Body of pancreas (tissue), 4 donors: Measurements from ENCODE around the gene CLDN14. TPM values are rescaled to one million over a fixed set of nuclear protein-coding genes. Genes with fewer than 3 reads are reported as not detected.

Source experiments
- ATAC-seq: fragments of 150-250 bp; one replicate; pipeline ENCODE4 v1.9.1; 2016
- DNase-seq, 4 donors: peaks; one replicate each; pipeline ENCODE4 v3.0.0-alpha.2; 2019
- H3K27ac ChIP-seq, 4 donors: fragments of 200-600 bp; sonication (generic); 1 replicate in 3 of 4; 2 replicates in 1 of 4; pipeline versions ENCODE4 v1.5.1 to v1.6.1; 2016 to 2019; ENCODE audit warnings: mild to moderate bottlenecking in 1 of 4, mixed read lengths in 1 of 4, moderate library complexity in 1 of 4
- H3K27me3 ChIP-seq, 2 donors: fragments of 200-600 bp; sonication (generic); one replicate each; pipeline ENCODE4 v1.6.0; 2016; ENCODE audit warnings: mild to moderate bottlenecking in 1 of 2
- H3K36me3 ChIP-seq, 2 donors: fragments of 200-600 bp; sonication (generic); replicated peaks in 1 of 2; 2 replicates each; pipeline ENCODE4 v1.5.1; 2016; ENCODE audit warnings: low read depth in 2 of 2; ENCODE audit not compliant: insufficient read depth in 1 of 2
- H3K4me1 ChIP-seq: fragments of 200-600 bp; sonication (generic); one replicate; pipeline ENCODE4 v1.6.0; 2016
- H3K4me3 ChIP-seq, 2 donors: fragments of 200-600 bp; sonication (generic); 1 replicate in 1 of 2; 2 replicates in 1 of 2; pipeline ENCODE4 v1.5.1; 2016 to 2019
- H3K9me3 ChIP-seq, 3 donors: fragments of 200-600 bp; sonication (generic); 1 replicate in 2 of 3; 2 replicates in 1 of 3; pipeline ENCODE4 v1.5.1; 2016
- POLR2A ChIP-seq, 3 donors: fragments of 450-650 bp; IDR thresholded peaks; one replicate each; pipeline ENCODE4 v1.6.1; 2016; ENCODE audit warnings: antibody characterized with exemption in 3 of 3, mild to moderate bottlenecking in 2 of 3
- WGBS, 2 donors: methylation state at CpG; one replicate each; pipeline ENCODE4 v1.1.5; 2017; 5-methylcytosine and 5-hydroxymethylcytosine counted together
- intact Hi-C: fragments of 100-400 bp; cut with DNase I; formaldehyde crosslinking; loops from one replicate; pipeline ENCODE4 v1.15.1; 2023
- total RNA-seq, 2 donors: library from RNA; depleted of rRNA; stranded (reverse); fragments of >200 nt; gene quantifications; one replicate each; pipeline ENCODE4 v1.1.0, GENCODE V29; 2016
- TF ChIP-seq, protein P1 (sequence below), 7 experiments: fragments of 450-650 bp in 4 of 7; fragments of 200-600 bp in 3 of 7; sonication (generic) in 3 of 7; IDR thresholded peaks; one replicate each; pipeline ENCODE4 v1.5.1; 2016 to 2019; ENCODE audit warnings: antibody characterized with exemption in 7 of 7

CLDN14 gene
- total RNA-seq, 2 donors from 2014 or later, result 0.26 TPM; not detected in 1

DNA sequence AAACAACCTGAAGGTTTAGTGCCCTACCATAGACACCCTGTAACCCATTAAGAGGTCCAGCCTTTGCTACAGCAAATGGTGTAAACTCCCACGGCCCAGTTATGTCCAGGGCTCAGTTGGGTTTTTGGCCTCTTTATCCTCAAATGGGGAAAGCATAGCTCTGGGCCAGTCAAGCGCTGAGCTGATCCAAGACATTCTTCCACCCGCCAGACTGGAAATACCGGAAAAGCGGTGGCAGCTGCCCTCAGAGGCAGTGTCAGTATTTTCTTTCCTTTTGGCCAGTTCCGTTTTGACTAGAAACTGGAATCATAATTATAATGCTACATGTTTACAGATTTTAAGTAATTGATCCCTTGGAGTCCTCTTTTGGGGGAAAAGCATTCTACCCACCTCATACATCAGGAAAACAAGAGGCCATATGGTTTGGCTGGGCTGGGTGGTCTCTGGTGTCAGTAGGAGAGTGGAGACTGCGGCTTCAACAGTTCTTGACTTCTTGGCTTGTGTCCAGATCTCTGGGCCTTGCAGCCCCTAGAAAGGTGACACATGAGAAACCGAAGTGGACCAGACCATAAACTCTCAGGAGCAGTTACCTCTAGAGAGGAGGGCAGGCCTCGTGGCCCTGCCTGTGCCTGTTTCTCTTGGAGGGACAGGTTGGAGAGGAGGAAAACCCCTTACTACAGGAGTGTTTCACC, 30.2 kb upstream of the CLDN14 start:
- Histone ChIP-seq H3K9me3 (no peaks in the 10 kb centered on the region), H3K27me3 (no peaks in the 10 kb centered on the region), H3K36me3 (no peaks in the 10 kb centered on the region), H3K4me3 (no peak overlapping the region), H3K4me1 (peaks cover 16% of the 10 kb centered on the region), H3K27ac (peak overlapping the region; percentile 39 to 75 (median 66))
- ATAC-seq (peak; percentile 93), DNase-seq (peak; percentile 80 to 87 (median 84))
- 42 to 43% methylated on average over 7 to 9 of the region's 9 CpGs for WGBS, 2 donors
- TF ChIP-seq, protein P1, sequence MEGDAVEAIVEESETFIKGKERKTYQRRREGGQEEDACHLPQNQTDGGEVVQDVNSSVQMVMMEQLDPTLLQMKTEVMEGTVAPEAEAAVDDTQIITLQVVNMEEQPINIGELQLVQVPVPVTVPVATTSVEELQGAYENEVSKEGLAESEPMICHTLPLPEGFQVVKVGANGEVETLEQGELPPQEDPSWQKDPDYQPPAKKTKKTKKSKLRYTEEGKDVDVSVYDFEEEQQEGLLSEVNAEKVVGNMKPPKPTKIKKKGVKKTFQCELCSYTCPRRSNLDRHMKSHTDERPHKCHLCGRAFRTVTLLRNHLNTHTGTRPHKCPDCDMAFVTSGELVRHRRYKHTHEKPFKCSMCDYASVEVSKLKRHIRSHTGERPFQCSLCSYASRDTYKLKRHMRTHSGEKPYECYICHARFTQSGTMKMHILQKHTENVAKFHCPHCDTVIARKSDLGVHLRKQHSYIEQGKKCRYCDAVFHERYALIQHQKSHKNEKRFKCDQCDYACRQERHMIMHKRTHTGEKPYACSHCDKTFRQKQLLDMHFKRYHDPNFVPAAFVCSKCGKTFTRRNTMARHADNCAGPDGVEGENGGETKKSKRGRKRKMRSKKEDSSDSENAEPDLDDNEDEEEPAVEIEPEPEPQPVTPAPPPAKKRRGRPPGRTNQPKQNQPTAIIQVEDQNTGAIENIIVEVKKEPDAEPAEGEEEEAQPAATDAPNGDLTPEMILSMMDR (IDR thresholded peaks at IDR 0.05), result no peak
- TF ChIP-seq POLR2A (IDR thresholded peaks at IDR 0.05), result no peak
- intact Hi-C loops, result no loop called here

- Histone ChIP-seq H3K4me1 (peaks cover 16% of the 10 kb centered on the region), H3K4me3 (no peak overlapping the region), H3K9me3 (no peaks in the 10 kb centered on the region), H3K27ac (no peak overlapping the region), H3K36me3 (no peaks in the 10 kb centered on the region), H3K27me3 (no peaks in the 10 kb centered on the region)
- intact Hi-C loops, result no loop called here
- ATAC-seq (no peak), DNase-seq (no peak)
- WGBS, 2 donors, result 95 to 97% methylated on average over 9 of the region's 9 CpGs
- TF ChIP-seq, protein P1 (IDR thresholded peaks at IDR 0.05), result no peak
- no peak for TF ChIP-seq POLR2A (IDR thresholded peaks at IDR 0.05)
Measured at GRCh38 chr21:36508948-36509347, 29.0 kb upstream of the CLDN14 start.

DNA sequence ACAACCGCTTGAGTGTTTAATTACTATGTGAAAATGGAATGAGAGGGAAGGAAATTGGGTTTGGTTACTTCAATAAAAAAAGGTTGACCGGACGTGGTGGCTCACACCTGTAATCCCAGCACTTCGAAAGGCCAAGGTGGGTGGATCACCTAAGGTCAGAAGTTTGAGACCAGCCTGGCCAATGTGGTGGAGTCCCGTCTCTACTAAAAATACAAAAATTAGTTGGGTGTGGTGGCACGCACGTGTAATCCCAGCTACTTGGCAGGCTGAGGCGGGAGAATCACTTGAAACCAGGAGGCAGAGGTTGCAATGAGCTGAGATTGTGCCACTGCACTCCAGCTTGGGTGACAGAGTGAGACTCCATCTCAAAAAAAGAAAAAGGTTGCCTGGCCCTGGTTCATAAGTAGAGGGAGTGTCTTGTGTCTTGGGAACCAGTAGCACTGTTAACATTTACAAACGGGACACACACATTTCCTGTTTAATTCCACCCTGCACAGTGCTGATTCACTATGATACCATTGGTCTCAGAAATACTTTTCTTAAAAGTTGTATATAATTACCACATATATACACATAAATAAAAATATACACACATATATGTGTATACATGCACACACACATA, 27.6 kb upstream of the CLDN14 start:
- no peaks in the 10 kb centered on the region for H3K9me3 ChIP-seq
- 68 to 82% methylated on average over 9 of the region's 9 CpGs for WGBS, 2 donors
- intact Hi-C loops, result no loop called here
- H3K4me1 ChIP-seq, result peaks cover 16% of the 10 kb centered on the region
- DNase-seq (no peak), ATAC-seq (no peak)
- no peaks in the 10 kb centered on the region for H3K36me3 ChIP-seq
- H3K27me3 ChIP-seq, result no peaks in the 10 kb centered on the region
- TF ChIP-seq, protein P1 (IDR thresholded peaks at IDR 0.05), result no peak
- TF ChIP-seq POLR2A (IDR thresholded peaks at IDR 0.05), result no peak
- no peak overlapping the region for H3K27ac ChIP-seq
- H3K4me3 ChIP-seq, result no peak overlapping the region

DNA sequence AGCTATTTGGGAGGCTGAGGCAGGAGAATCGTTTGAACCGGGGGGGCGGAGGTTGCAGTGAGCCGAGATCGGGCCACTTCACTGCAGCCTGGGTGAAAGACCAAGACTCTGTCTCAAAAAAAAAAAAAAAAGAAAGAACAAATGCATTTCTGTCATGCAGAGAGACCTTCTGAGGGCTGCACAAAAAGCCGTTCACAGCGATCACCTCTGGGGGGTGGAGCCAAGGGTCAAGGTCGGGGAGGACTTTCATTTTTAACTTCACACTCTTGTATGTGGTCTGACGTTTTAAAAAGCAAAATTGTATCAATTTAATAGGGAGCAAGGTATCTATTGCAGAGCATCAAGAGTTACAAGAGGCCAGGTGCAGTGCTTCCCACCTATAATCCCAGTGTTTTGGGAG, 26.6 kb upstream of the CLDN14 start:
- DNase-seq, result no peak
- Histone ChIP-seq H3K4me3 (no peak overlapping the region), H3K9me3 (no peaks in the 10 kb centered on the region), H3K4me1 (peaks cover 16% of the 10 kb centered on the region), H3K27ac (no peak overlapping the region), H3K27me3 (no peaks in the 10 kb centered on the region), H3K36me3 (no peaks in the 10 kb centered on the region)
- ATAC-seq, result no peak
- TF ChIP-seq, protein P1 (IDR thresholded peaks at IDR 0.05), result no peak
- TF ChIP-seq POLR2A (IDR thresholded peaks at IDR 0.05), result no peak
- intact Hi-C loops, result no loop called here
- 60 to 65% methylated on average over 9 of the region's 9 CpGs for WGBS, 2 donors
